GM12892 (cell line): ENCODE results near the gene SRGAP2B.
"Not testable (repeated sequence)": the region's sequence is repeated elsewhere in the genome, so short reads cannot be mapped to it uniquely, and the experiment has no call there.

ENCODE experiments used
- POLR2A ChIP-seq: IDR thresholded peaks from 2 replicates; pipeline ENCODE4 v1.6.1; 2011; ENCODE audit warnings: low read depth, low read length, control low read depth
- POLR2AphosphoS5 ChIP-seq: IDR thresholded peaks from 2 replicates; pipeline ENCODE4 v1.6.1; 2011; ENCODE audit warnings: low read depth, low read length, control low read depth

GRCh38 chr1:145048181-145048856 lies 46.8 kb downstream of the SRGAP2B start:
- TF ChIP-seq POLR2A, POLR2AphosphoS5: not testable (repeated sequence)
